Measurements from ENCODE around the gene BABAM2.

The BABAM2 gene

GRCh38 chr2:27912512-27912911 lies 22.0 kb downstream of the BABAM2 start:
- no peaks in the 10 kb centered on the region for H3K36me3 ChIP-seq (ENCODE audit: low read length)
- H4K20me1 ChIP-seq (ENCODE audit: low read depth, low read length): no peaks in the 10 kb centered on the region
- H3K27me3 ChIP-seq (ENCODE audit: low read length): no peaks in the 10 kb centered on the region
- no peak overlapping the region for H3K4me3 ChIP-seq (ENCODE audit: insufficient read depth, low read length, poor library complexity, severe bottlenecking)
- H3K9ac ChIP-seq (ENCODE audit: low read length): no peak overlapping the region
- peaks cover 10% of the 10 kb centered on the region; the same call in 1 of the 2 replicates for H3K79me2 ChIP-seq (ENCODE audit: insufficient read depth, low read length)
- H3K9me3 ChIP-seq (ENCODE audit: insufficient read depth, low read length): no peaks in the 10 kb centered on the region
- H3K27ac ChIP-seq (ENCODE audit: low read depth, low read length): no peak overlapping the region
- H3F3A ChIP-seq (ENCODE audit: insufficient read depth): no peaks in the 10 kb centered on the region
- H3K4me2 ChIP-seq (ENCODE audit: low read depth, low read length, poor library complexity, severe bottlenecking): no peak overlapping the region
- no peak overlapping the region for H2AFZ ChIP-seq (ENCODE audit: low read depth, low read length, severe bottlenecking)
- TF ChIP-seq EZH2phosphoT487 (conservative IDR thresholded peaks at IDR 0.05; ENCODE audit: low read length): no peak
- H3K9me2 ChIP-seq (replicated peaks; ENCODE audit: insufficient read depth, low read length): no peaks in the 10 kb centered on the region

DNA sequence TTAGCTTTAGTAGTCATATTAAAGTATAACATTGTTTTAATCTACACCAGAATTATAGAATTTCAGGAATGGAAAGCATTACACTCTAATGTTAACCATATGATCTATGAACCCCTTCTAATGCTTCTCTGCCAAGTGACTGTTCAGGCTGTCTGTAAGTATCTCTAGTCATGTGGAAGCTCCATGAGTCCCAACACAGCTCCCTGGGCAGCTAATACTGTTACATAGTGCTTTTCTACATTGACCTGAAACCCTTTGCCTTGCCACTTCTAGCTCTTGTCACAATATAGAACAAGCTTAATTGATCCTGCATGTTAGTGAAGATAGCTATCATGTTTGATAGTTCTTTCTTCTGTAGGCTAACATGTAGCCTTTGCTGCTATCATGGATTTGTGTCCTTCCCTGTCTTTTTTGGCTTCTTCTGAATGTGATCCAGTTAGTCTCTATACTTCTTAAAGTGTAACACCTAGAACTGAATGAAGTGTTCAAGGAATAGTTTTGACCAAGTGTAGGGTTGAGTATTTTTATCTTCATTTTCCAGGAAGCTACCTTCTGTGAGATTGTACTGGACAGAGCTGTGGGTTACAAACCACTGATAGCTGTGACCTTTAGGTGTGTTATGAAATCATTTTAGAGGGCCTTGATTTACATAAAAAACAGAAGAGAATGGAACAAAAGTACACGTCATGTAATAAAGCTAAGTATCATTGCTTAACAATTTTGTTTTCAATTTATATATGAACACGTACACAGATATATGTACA lies 23.7 kb downstream of the BABAM2 start:
- no peaks in the 10 kb centered on the region for H3K9me2 ChIP-seq (replicated peaks; ENCODE audit: insufficient read depth, low read length)
- no peaks in the 10 kb centered on the region for H3K36me3 ChIP-seq (ENCODE audit: low read length)
- no peaks in the 10 kb centered on the region for H3K27me3 ChIP-seq (ENCODE audit: low read length)
- H3K27ac ChIP-seq (ENCODE audit: low read depth, low read length): no peak overlapping the region
- H3K4me3 ChIP-seq (ENCODE audit: insufficient read depth, low read length, poor library complexity, severe bottlenecking): no peak overlapping the region
- H3F3A ChIP-seq (ENCODE audit: insufficient read depth): no peaks in the 10 kb centered on the region
- H2AFZ ChIP-seq (ENCODE audit: low read depth, low read length, severe bottlenecking): no peak overlapping the region
- no peaks in the 10 kb centered on the region for H4K20me1 ChIP-seq (ENCODE audit: low read depth, low read length)
- peaks cover 10% of the 10 kb centered on the region; the same call in 1 of the 2 replicates for H3K79me2 ChIP-seq (ENCODE audit: insufficient read depth, low read length)
- H3K9ac ChIP-seq (ENCODE audit: low read length): no peak overlapping the region
- no peaks in the 10 kb centered on the region for H3K9me3 ChIP-seq (ENCODE audit: insufficient read depth, low read length)
- TF ChIP-seq, protein P1, sequence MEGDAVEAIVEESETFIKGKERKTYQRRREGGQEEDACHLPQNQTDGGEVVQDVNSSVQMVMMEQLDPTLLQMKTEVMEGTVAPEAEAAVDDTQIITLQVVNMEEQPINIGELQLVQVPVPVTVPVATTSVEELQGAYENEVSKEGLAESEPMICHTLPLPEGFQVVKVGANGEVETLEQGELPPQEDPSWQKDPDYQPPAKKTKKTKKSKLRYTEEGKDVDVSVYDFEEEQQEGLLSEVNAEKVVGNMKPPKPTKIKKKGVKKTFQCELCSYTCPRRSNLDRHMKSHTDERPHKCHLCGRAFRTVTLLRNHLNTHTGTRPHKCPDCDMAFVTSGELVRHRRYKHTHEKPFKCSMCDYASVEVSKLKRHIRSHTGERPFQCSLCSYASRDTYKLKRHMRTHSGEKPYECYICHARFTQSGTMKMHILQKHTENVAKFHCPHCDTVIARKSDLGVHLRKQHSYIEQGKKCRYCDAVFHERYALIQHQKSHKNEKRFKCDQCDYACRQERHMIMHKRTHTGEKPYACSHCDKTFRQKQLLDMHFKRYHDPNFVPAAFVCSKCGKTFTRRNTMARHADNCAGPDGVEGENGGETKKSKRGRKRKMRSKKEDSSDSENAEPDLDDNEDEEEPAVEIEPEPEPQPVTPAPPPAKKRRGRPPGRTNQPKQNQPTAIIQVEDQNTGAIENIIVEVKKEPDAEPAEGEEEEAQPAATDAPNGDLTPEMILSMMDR (IDR thresholded peaks at IDR 0.05; ENCODE audit: insufficient read depth, low read length, poor library complexity, severe bottlenecking): no peak
- TF ChIP-seq EZH2phosphoT487 (conservative IDR thresholded peaks at IDR 0.05; ENCODE audit: low read length): no peak
- H3K4me2 ChIP-seq (ENCODE audit: low read depth, low read length, poor library complexity, severe bottlenecking): no peak overlapping the region

DNA sequence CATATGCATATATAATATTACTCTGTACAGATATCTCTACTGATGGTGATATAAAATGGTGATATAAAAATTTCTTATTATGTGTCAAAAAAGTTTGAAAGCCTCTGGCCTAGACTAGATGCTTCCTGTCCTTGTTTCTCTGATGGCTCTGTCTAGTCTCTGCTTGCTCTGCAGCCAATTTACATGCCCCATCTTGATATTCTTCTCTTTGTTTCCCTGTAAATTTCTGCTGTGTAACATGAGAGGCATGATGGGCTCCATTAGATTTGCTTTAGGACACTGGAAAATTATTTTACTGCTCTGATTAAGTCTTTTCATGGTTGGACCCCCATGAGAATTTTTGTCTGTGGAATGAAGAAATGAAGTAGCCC lies 24.3 kb downstream of the BABAM2 start:
- no peak overlapping the region for H3K27ac ChIP-seq (ENCODE audit: low read depth, low read length)
- H3K9me2 ChIP-seq (replicated peaks; ENCODE audit: insufficient read depth, low read length): no peaks in the 10 kb centered on the region
- H3K79me2 ChIP-seq (ENCODE audit: insufficient read depth, low read length): peaks cover 10% of the 10 kb centered on the region; the same call in 1 of the 2 replicates
- H3K9ac ChIP-seq (ENCODE audit: low read length): no peak overlapping the region
- no peak overlapping the region for H2AFZ ChIP-seq (ENCODE audit: low read depth, low read length, severe bottlenecking)
- H3K27me3 ChIP-seq (ENCODE audit: low read length): no peaks in the 10 kb centered on the region
- no peaks in the 10 kb centered on the region for H3K9me3 ChIP-seq (ENCODE audit: insufficient read depth, low read length)
- no peaks in the 10 kb centered on the region for H3F3A ChIP-seq (ENCODE audit: insufficient read depth)
- no peak overlapping the region for H3K4me3 ChIP-seq (ENCODE audit: insufficient read depth, low read length, poor library complexity, severe bottlenecking)
- TF ChIP-seq, protein P1 (IDR thresholded peaks at IDR 0.05; ENCODE audit: insufficient read depth, low read length, poor library complexity, severe bottlenecking): no peak
- no peak for TF ChIP-seq EZH2phosphoT487 (conservative IDR thresholded peaks at IDR 0.05; ENCODE audit: low read length)
- H3K36me3 ChIP-seq (ENCODE audit: low read length): no peaks in the 10 kb centered on the region
- H4K20me1 ChIP-seq (ENCODE audit: low read depth, low read length): no peaks in the 10 kb centered on the region
- H3K4me2 ChIP-seq (ENCODE audit: low read depth, low read length, poor library complexity, severe bottlenecking): no peak overlapping the region

DNA sequence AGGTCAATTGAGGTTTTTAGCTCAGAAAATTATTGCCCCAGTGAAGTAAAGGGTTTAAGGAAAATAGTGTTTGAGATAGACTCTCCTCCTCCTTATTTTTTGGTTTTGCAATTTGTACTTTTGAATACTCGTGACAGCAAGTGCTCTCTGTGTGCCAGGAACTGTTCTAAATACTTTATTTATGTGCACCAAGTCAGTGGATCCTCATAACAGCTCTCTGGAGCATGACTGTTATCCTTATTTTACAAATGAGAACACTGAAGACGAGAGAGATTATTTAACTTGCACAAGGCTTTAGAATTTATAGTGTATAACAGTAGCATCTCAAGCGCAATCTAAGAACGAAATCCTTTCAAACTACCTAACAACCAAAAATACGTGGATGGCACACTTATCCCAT lies 24.7 kb downstream of the BABAM2 start:
- Histone ChIP-seq H3K27me3 (ENCODE audit: low read length) (no peaks in the 10 kb centered on the region), H3K36me3 (ENCODE audit: low read length) (no peaks in the 10 kb centered on the region), H3K9ac (ENCODE audit: low read length) (no peak overlapping the region), H3F3A (ENCODE audit: insufficient read depth) (no peaks in the 10 kb centered on the region), H3K9me3 (ENCODE audit: insufficient read depth, low read length) (no peaks in the 10 kb centered on the region), H3K9me2 (replicated peaks; ENCODE audit: insufficient read depth, low read length) (no peaks in the 10 kb centered on the region), H3K4me2 (ENCODE audit: low read depth, low read length, poor library complexity, severe bottlenecking) (no peak overlapping the region), H4K20me1 (ENCODE audit: low read depth, low read length) (no peaks in the 10 kb centered on the region), H3K27ac (ENCODE audit: low read depth, low read length) (no peak overlapping the region), H2AFZ (ENCODE audit: low read depth, low read length, severe bottlenecking) (no peak overlapping the region), H3K4me3 (ENCODE audit: insufficient read depth, low read length, poor library complexity, severe bottlenecking) (no peak overlapping the region), H3K79me2 (ENCODE audit: insufficient read depth, low read length) (peaks cover 10% of the 10 kb centered on the region; the same call in 1 of the 2 replicates)
- no peak for TF ChIP-seq EZH2phosphoT487 (conservative IDR thresholded peaks at IDR 0.05; ENCODE audit: low read length)
- TF ChIP-seq, protein P1 (IDR thresholded peaks at IDR 0.05; ENCODE audit: insufficient read depth, low read length, poor library complexity, severe bottlenecking): no peak

Measured in SU-DHL-6 (cell line).